ENCODE results near the gene KCND3.

The KCND3 gene

GRCh38 chr1:111907321-111907720 lies 82.1 kb downstream of the KCND3 start:
- Histone ChIP-seq H3K4me3 (ENCODE audit: low read length in 2 of 2) (no peak overlapping the region), H3K4me2 (ENCODE audit: insufficient read depth, low read length, poor library complexity, severe bottlenecking) (no peak overlapping the region), H3K18ac (ENCODE audit: low read length) (no peak overlapping the region), H2BK15ac (ENCODE audit: low read length) (no peak overlapping the region), H4K91ac (ENCODE audit: low read depth, low read length, poor library complexity) (no peak overlapping the region), H2BK120ac (ENCODE audit: low read depth, low read length) (no peak overlapping the region), H3K27me3 (ENCODE audit: control insufficient read depth in 3 of 3, insufficient read depth in 3 of 3, low read depth in 1 of 3, low read length in 3 of 3) (no peaks in the 10 kb centered on the region), H3K27ac (replicated peaks; ENCODE audit: low read length) (no peak overlapping the region), H3K9me3 (replicated peaks in 1 of 2; ENCODE audit: control insufficient read depth in 2 of 2, insufficient read depth in 1 of 2, low read depth in 1 of 2, low read length in 2 of 2) (peaks cover 0 to 5% of the 10 kb centered on the region in 2 donors), H3K36me3 (replicated peaks in 1 of 2; ENCODE audit: control insufficient read depth in 2 of 2, insufficient read depth in 2 of 2, low read length in 2 of 2) (no peaks in the 10 kb centered on the region), H3K14ac (ENCODE audit: low read length) (no peak overlapping the region), H2BK12ac (ENCODE audit: low read length) (no peak overlapping the region), H2AFZ (ENCODE audit: low read length) (no peak overlapping the region), H3K9ac (ENCODE audit: low read depth, low read length, poor library complexity) (no peak overlapping the region), H3K23ac (ENCODE audit: low read depth, low read length, poor library complexity) (no peak overlapping the region), H3K79me1 (ENCODE audit: low read depth, low read length) (no peaks in the 10 kb centered on the region), H3K4me1 (ENCODE audit: control insufficient read depth in 2 of 2, insufficient read depth in 1 of 2, low read depth in 1 of 2, low read length in 2 of 2) (peaks cover 34 to 39% of the 10 kb centered on the region in 2 donors), H2BK5ac (ENCODE audit: low read length) (no peak overlapping the region), H3K4ac (ENCODE audit: low read length) (no peak overlapping the region), H4K8ac (ENCODE audit: low read depth, low read length) (no peak overlapping the region), H2AK5ac (ENCODE audit: low read depth, low read length) (no peak overlapping the region)
- no peak for DNase-seq (ENCODE audit: low spot score)
- no CpG with 5 or more reads among the region's 3 CpGs for WGBS, 2 donors (ENCODE audit: extremely low coverage in 2 of 2, insufficient read length in 2 of 2, insufficient replicate concordance in 1 of 2)

- Histone ChIP-seq H2BK5ac (ENCODE audit: low read length) (no peak overlapping the region), H2AFZ (ENCODE audit: low read length) (no peak overlapping the region), H3K23ac (ENCODE audit: low read depth, low read length, poor library complexity) (no peak overlapping the region), H2BK12ac (ENCODE audit: low read length) (no peak overlapping the region), H3K4ac (ENCODE audit: low read length) (no peak overlapping the region), H3K4me3 (ENCODE audit: low read length in 2 of 2) (no peak overlapping the region), H3K27me3 (ENCODE audit: control insufficient read depth in 3 of 3, insufficient read depth in 3 of 3, low read depth in 1 of 3, low read length in 3 of 3) (no peaks in the 10 kb centered on the region), H3K4me2 (ENCODE audit: insufficient read depth, low read length, poor library complexity, severe bottlenecking) (no peak overlapping the region), H3K36me3 (replicated peaks in 1 of 2; ENCODE audit: control insufficient read depth in 2 of 2, insufficient read depth in 2 of 2, low read length in 2 of 2) (no peaks in the 10 kb centered on the region), H2BK120ac (ENCODE audit: low read depth, low read length) (no peak overlapping the region), H3K4me1 (ENCODE audit: control insufficient read depth in 2 of 2, insufficient read depth in 1 of 2, low read depth in 1 of 2, low read length in 2 of 2) (peaks cover 38 to 39% of the 10 kb centered on the region in 2 donors), H2AK5ac (ENCODE audit: low read depth, low read length) (no peak overlapping the region), H3K27ac (replicated peaks; ENCODE audit: low read length) (no peak overlapping the region), H3K14ac (ENCODE audit: low read length) (no peak overlapping the region), H2BK15ac (ENCODE audit: low read length) (no peak overlapping the region), H3K9me3 (replicated peaks in 1 of 2; ENCODE audit: control insufficient read depth in 2 of 2, insufficient read depth in 1 of 2, low read depth in 1 of 2, low read length in 2 of 2) (peaks cover 0 to 5% of the 10 kb centered on the region in 2 donors), H4K91ac (ENCODE audit: low read depth, low read length, poor library complexity) (no peak overlapping the region), H3K18ac (ENCODE audit: low read length) (no peak overlapping the region), H3K79me1 (ENCODE audit: low read depth, low read length) (no peaks in the 10 kb centered on the region), H3K9ac (ENCODE audit: low read depth, low read length, poor library complexity) (no peak overlapping the region), H4K8ac (ENCODE audit: low read depth, low read length) (no peak overlapping the region)
- DNase-seq (ENCODE audit: low spot score) = no peak
- WGBS, 2 donors (ENCODE audit: extremely low coverage in 2 of 2, insufficient read length in 2 of 2, insufficient replicate concordance in 1 of 2) = no CpG with 5 or more reads among the region's 1 CpG
These were observed 82.7 kb downstream of the KCND3 start for GRCh38 chr1:111906816-111907215.

GRCh38 chr1:111906111-111906510 lies 83.4 kb downstream of the KCND3 start:
- no peak overlapping the region for H2BK12ac ChIP-seq (ENCODE audit: low read length)
- no peak overlapping the region for H3K18ac ChIP-seq (ENCODE audit: low read length)
- no peak overlapping the region for H2BK120ac ChIP-seq (ENCODE audit: low read depth, low read length)
- H3K4me1 ChIP-seq (ENCODE audit: control insufficient read depth in 2 of 2, insufficient read depth in 1 of 2, low read depth in 1 of 2, low read length in 2 of 2) = peaks cover 38 to 39% of the 10 kb centered on the region in 2 donors
- no peak overlapping the region for H3K23ac ChIP-seq (ENCODE audit: low read depth, low read length, poor library complexity)
- no peak overlapping the region for H3K9ac ChIP-seq (ENCODE audit: low read depth, low read length, poor library complexity)
- WGBS, 2 donors (ENCODE audit: extremely low coverage in 2 of 2, insufficient read length in 2 of 2, insufficient replicate concordance in 1 of 2) = no CpG with 5 or more reads among the region's 4 CpGs
- H3K36me3 ChIP-seq (replicated peaks in 1 of 2; ENCODE audit: control insufficient read depth in 2 of 2, insufficient read depth in 2 of 2, low read length in 2 of 2) = no peaks in the 10 kb centered on the region
- H2AK5ac ChIP-seq (ENCODE audit: low read depth, low read length) = no peak overlapping the region
- H2BK15ac ChIP-seq (ENCODE audit: low read length) = no peak overlapping the region
- H2AFZ ChIP-seq (ENCODE audit: low read length) = no peak overlapping the region
- no peaks in the 10 kb centered on the region for H3K27me3 ChIP-seq (ENCODE audit: control insufficient read depth in 3 of 3, insufficient read depth in 3 of 3, low read depth in 1 of 3, low read length in 3 of 3)
- H4K8ac ChIP-seq (ENCODE audit: low read depth, low read length) = no peak overlapping the region
- DNase-seq (ENCODE audit: low spot score) = no peak
- no peak overlapping the region for H3K4me3 ChIP-seq (ENCODE audit: low read length in 2 of 2)
- no peak overlapping the region for H3K27ac ChIP-seq (replicated peaks; ENCODE audit: low read length)
- H2BK5ac ChIP-seq (ENCODE audit: low read length) = no peak overlapping the region
- H3K9me3 ChIP-seq (replicated peaks in 1 of 2; ENCODE audit: control insufficient read depth in 2 of 2, insufficient read depth in 1 of 2, low read depth in 1 of 2, low read length in 2 of 2) = peaks cover 0 to 5% of the 10 kb centered on the region in 2 donors
- H3K4ac ChIP-seq (ENCODE audit: low read length) = no peak overlapping the region
- no peak overlapping the region for H3K4me2 ChIP-seq (ENCODE audit: insufficient read depth, low read length, poor library complexity, severe bottlenecking)
- H4K91ac ChIP-seq (ENCODE audit: low read depth, low read length, poor library complexity) = no peak overlapping the region
- H3K79me1 ChIP-seq (ENCODE audit: low read depth, low read length) = no peaks in the 10 kb centered on the region
- no peak overlapping the region for H3K14ac ChIP-seq (ENCODE audit: low read length)

- Histone ChIP-seq H3K4me2 (ENCODE audit: insufficient read depth, low read length, poor library complexity, severe bottlenecking) (peak overlapping the region; percentile 20), H3K23ac (ENCODE audit: low read depth, low read length, poor library complexity) (no peak overlapping the region), H2AFZ (ENCODE audit: low read length) (peak overlapping the region; percentile 79), H3K36me3 (replicated peaks in 1 of 2; ENCODE audit: control insufficient read depth in 2 of 2, insufficient read depth in 2 of 2, low read length in 2 of 2) (no peaks in the 10 kb centered on the region), H3K4me3 (ENCODE audit: low read length in 2 of 2) (no peak overlapping the region), H4K8ac (ENCODE audit: low read depth, low read length) (no peak overlapping the region), H2BK5ac (ENCODE audit: low read length) (peak overlapping the region; percentile 27), H2BK15ac (ENCODE audit: low read length) (no peak overlapping the region), H3K27ac (replicated peaks; ENCODE audit: low read length) (peak overlapping the region; percentile 62), H2BK120ac (ENCODE audit: low read depth, low read length) (no peak overlapping the region), H3K4ac (ENCODE audit: low read length) (no peak overlapping the region), H3K79me1 (ENCODE audit: low read depth, low read length) (no peaks in the 10 kb centered on the region), H2BK12ac (ENCODE audit: low read length) (no peak overlapping the region), H3K4me1 (ENCODE audit: control insufficient read depth in 2 of 2, insufficient read depth in 1 of 2, low read depth in 1 of 2, low read length in 2 of 2) (peaks cover 26 to 37% of the 10 kb centered on the region in 2 donors), H3K9ac (ENCODE audit: low read depth, low read length, poor library complexity) (no peak overlapping the region), H4K91ac (ENCODE audit: low read depth, low read length, poor library complexity) (no peak overlapping the region), H2AK5ac (ENCODE audit: low read depth, low read length) (no peak overlapping the region), H3K18ac (ENCODE audit: low read length) (peak overlapping the region; percentile 60), H3K27me3 (ENCODE audit: control insufficient read depth in 3 of 3, insufficient read depth in 3 of 3, low read depth in 1 of 3, low read length in 3 of 3) (peaks cover 0 to 2% (median 0%) of the 10 kb centered on the region in 3 experiments), H3K9me3 (replicated peaks in 1 of 2; ENCODE audit: control insufficient read depth in 2 of 2, insufficient read depth in 1 of 2, low read depth in 1 of 2, low read length in 2 of 2) (peaks cover 0 to 4% of the 10 kb centered on the region in 2 donors), H3K14ac (ENCODE audit: low read length) (no peak overlapping the region)
- WGBS, 2 donors (ENCODE audit: extremely low coverage in 2 of 2, insufficient read length in 2 of 2, insufficient replicate concordance in 1 of 2) = no CpG with 5 or more reads among the region's 20 CpGs
- peak; percentile 53 for DNase-seq (ENCODE audit: low spot score)
These were observed 84.8 kb downstream of the KCND3 start for GRCh38 chr1:111904478-111905218.

Measured in neuronal stem cell (in vitro differentiated cells).